SW480 (cell line): ENCODE data around the gene EPB41L1.

Experiments used
- DNase-seq: peaks from one replicate; pipeline ENCODE4 v3.0.0-alpha.2; 2016; ENCODE audit warnings: low spot score

The EPB41L1 gene

GRCh38 chr20:36154700-36155628 lies at the start of gene EPB41L1:
Gene EPB41L1, plus strand, starts transcription at chr20:36154740. Its CDS starts 19,038 bp downstream, at chr20:36173778.
- no peak for DNase-seq

DNA sequence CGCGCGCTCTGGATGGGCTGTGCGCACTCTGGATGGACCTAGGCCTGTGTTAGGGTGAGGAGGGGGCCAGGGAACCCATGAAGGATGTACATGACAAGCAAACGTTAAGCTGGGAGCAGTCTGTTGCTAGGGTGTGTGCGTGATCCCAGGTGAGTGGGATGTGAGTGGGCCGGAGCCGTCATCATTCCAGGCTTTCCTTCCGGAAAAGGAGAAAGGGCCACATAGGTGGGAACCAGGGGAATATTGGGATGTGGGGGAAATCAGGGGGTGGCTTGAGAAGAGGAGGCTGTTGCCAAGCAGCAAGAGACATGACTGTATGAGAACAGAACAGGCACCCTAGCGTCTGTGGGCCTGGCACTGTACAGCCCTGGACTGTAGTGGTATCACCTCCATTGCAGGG lies 49.7 kb upstream of the EPB41L1 start:
- DNase-seq: no peak

GRCh38 chr20:36105711-36106226 lies 48.8 kb upstream of the EPB41L1 start:
- no peak for DNase-seq

- no peak for DNase-seq
Measured at GRCh38 chr20:36106606-36107005, 47.9 kb upstream of the EPB41L1 start.

- no peak for DNase-seq
Measured at GRCh38 chr20:36107881-36108280, 46.7 kb upstream of the EPB41L1 start.

DNA sequence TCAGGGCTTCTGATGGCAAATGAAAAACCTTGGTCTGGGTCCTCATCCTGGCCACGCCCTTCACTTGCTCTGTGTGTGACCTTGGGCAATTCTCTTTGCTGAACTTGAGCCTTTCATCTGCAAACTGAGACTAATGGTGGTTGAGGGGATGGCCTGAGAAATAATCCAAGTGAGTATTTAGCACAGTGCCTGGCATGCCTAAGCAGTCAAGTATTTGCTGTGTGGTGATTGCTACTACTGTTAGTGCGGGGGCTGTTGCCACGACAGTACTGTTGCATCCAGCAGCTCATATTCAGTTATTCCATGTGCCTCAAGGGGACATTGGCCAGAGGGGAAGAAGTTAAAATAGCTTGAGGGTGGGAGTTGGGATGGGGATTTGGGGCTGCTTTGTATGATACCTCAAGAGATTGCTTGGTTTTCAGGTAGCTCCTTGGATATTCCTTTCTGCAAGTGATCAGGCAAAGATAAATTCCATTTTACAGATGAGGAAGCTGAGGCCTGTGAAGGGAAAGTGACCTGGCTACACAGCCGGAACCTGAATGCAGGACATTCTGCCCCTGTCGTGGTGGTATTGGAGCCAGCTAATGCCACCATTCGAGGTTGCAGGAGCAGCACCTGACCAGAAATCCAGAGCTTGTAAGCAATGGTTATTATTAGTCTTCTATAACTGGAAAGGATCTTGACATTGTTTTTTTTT lies 45.1 kb upstream of the EPB41L1 start:
- no peak for DNase-seq

GRCh38 chr20:36110994-36111393 lies 43.5 kb upstream of the EPB41L1 start:
- no peak for DNase-seq

DNA sequence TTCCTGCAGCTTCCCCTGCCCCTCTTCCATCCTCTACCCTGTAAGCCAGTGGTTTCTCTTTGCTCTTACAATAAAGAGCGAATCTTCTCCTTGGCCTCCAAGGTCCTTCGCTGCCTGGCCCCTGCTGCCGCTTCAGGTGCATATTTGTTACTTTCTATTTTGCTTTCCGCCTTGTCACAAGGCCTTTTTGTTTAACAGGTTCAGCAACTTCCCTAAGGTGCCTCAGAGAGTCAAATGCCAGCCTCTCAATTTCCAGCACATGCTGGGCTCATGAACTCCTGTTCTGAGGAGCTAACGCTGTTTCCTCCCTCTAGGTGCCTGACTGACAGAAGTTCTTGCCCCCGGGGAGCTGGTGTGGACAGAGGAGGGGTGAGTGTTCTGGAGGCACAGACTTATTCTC lies 42.4 kb upstream of the EPB41L1 start:
- DNase-seq: no peak

GRCh38 chr20:36113036-36113435 lies 41.5 kb upstream of the EPB41L1 start:
- no peak for DNase-seq

GRCh38 chr20:36113566-36114250 lies 40.8 kb upstream of the EPB41L1 start:
- DNase-seq: no peak

DNA sequence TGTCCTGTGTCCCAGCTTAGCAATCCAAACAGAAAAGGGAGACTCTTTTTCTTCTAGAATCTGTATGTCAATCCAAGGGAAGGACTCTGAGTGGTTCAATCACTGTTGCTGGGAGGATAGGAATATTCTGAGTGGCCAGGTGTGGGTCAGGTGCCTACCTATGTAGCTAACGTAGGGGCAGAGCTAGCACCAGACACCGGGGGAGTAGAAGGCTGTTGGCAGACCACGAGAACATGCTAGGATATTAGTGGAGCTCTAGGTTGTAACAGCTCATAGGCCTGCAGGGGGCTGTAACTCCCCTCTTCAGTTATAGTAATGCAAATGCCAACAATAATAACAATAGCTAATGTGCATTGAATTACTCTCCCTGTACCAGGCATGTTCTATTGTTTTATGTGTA lies 39.8 kb upstream of the EPB41L1 start:
- DNase-seq: no peak

GRCh38 chr20:36115925-36116324 lies 38.6 kb upstream of the EPB41L1 start:
- DNase-seq: no peak

DNA sequence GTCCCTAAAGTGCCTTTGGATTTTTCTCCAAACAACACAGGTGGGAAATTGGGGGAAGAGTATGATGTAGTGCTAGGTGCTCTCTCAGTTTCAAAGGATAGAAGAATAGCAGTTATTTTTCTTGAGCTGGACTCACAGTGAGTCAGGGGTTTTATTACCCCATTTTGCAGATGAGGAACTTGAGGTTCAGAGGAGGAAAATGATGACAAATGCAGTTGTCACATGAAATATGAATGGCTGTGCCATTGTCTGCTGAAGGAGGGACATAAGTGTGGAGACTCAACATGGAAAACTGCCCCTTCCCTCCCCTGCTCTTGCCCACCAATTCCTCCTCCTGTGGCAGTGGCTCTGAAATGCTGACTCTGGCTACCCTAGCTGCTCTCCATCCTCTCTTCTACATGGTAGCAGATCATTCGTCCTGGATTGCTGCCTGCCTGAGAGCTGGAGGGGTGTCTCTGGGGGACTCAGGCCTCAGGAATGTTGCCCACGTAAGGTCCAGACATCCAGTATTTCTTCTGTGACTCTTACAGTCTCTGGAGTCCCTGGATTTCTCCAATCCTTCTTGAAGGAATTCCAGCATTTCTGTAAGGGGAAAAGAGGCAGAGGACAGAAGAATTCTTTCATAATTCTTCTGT lies 37.6 kb upstream of the EPB41L1 start:
- no peak for DNase-seq

DNA sequence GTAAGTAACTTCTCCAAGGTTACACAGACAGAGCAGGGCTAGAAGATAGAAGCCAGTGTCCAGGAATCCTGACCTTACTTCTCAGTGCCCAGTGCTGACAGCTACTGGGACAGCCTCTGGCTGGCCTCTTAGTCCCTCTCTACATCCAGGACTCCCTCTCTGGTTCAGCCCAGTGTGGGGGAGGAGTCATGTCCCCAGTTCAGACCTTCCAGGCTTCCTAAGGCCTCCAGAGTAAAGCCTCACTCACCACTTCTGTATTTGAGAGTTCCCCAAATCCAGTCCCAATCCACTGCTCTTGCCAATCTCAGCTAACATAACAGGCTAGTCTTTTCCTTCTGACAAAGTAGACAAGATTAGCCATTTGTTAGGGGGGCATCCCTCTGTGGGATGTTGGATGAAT lies 36.9 kb upstream of the EPB41L1 start:
- no peak for DNase-seq

- no peak for DNase-seq
Measured at GRCh38 chr20:36118371-36118770, 36.2 kb upstream of the EPB41L1 start.

- DNase-seq: no peak
Measured at GRCh38 chr20:36119537-36119936, 35.0 kb upstream of the EPB41L1 start.

DNA sequence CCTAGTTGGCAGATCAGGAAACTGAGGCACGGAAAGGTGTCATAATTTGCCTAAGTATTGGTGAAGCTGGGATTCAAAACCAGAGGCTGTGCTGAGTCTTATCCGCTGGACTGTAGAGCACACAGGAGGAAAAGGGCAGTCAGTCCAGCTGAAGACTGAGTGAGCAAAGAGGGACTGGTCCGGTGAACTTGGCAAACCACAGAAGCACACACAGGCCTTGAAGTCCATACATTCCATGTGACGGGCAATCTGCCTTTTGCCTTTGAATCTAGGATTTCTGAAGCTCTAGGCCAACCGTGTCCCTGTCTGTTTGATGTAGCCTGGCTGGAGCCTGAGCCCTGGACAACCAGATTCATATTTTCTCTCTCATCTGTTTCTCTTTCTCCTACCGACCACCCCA lies 34.3 kb upstream of the EPB41L1 start:
- DNase-seq: no peak

DNA sequence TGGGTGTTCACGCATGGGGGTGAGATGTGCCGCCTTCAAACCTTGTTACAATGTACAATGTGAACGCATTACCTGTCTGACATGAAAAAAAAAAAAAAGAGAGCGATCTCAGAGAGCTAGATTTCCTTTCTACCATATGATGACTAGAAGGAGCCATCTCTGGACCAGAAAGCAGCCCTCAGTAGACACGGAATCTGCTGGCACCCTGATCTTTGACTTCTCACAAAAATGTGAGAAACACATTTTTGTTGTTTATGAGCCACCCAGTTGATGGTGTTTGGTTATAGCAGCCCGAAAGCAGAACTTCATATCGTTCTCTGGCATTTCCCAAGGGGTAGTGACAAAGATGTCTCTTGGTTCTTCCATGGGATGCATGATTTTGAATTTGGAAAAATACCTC lies 33.5 kb upstream of the EPB41L1 start:
- no peak for DNase-seq

DNA sequence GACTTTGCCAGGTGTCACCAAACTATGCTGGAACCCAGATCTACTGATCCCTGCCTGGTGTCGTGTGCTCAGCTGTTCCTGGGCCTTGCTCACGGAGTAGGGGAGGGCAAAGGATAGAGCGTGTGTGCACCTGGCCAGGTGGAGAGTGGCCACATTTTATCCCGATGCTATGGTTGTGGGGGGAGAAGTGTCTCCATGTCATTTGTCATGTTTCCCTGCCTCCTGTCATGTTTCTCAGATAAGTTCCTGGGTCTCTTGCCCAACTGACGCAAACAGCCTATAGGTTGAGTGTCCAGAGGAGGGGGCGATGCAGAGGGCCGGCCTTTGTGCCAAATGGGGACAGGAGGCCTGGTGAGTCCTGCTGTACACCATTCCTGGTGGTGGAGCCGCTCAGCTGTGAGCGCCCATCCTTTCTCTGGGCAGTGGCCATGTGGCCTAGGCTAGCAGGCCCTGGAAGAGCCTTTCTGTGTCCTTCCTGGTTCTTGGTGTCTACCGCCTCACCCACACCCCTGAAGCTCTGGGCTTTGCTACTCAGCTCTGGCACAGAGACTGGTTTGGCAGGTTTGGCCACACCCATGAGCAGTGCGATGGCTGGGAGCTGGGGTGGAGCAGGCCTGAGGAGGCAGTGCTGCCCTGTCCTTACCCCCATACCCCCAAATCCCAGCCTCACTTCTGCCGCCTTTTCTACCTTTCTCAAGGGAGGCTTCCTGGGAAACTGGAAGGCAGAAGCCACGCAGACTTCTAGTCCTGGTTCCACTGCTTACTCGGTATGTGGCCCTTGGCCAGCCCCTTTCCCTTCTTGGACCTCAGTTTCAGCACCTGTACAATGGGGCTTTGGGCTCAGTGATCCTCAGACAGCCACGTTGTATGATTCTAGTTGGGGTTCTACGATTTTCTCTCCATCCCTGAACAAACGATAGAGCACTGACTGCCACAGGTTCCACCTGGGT lies 32.3 kb upstream of the EPB41L1 start:
- DNase-seq: no peak

- DNase-seq: no peak
Measured at GRCh38 chr20:36122931-36123288, 31.6 kb upstream of the EPB41L1 start.

- DNase-seq: no peak
Measured at GRCh38 chr20:36125097-36125496, 29.4 kb upstream of the EPB41L1 start.
